ENCODE measurements around the gene NATD1. TPM values are rescaled to one million over a fixed set of nuclear protein-coding genes. Genes with fewer than 3 reads are reported as not detected.

Gene NATD1, protein sequence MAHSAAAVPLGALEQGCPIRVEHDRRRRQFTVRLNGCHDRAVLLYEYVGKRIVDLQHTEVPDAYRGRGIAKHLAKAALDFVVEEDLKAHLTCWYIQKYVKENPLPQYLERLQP
- 2.6 TPM in 2 replicates for total RNA-seq

DNA sequence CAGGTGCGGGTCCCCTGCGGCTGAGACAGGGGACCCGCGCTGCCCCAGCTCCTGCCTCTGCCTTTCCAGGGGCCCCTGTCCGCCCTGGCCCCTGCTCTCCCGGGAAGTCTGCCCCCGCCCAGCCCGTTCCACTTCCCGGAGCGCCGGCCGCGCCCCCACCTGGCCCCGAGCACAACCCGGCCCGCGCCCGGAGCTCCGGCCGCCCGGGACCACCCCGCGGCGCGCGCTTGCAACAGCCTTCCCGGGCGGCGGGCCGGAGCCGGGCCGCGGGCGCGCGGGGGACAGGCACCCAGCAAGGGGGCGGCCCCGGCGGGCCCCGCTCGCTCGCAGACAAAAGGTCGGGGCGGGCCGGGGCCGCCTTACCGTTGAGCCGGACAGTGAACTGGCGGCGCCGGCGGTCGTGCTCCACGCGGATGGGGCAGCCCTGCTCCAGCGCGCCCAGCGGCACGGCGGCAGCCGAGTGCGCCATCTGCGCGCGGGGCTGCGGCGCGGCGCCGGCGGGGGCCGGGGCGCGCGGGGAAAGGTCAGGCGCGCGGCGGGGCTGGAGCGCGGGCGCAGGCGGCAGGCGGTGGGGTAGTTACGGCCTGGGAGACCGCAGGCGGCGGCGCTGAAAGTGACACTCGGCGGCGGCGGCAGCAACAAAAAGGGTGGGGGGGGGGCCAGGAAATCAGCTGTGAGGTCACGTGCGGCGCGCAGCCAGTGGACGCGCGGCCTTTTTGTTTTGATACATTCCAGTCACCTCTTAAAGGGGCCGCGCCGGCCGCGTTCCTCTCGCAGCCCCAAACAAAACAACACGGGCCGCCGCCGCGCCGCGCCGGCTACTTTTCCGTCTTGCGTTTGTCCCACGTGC lies at the start of gene NATD1:
NATD1 (minus strand) TSS at position 615 of the 850 bp plus-strand sequence; CDS start at position 469, 146 bp downstream.

DNA sequence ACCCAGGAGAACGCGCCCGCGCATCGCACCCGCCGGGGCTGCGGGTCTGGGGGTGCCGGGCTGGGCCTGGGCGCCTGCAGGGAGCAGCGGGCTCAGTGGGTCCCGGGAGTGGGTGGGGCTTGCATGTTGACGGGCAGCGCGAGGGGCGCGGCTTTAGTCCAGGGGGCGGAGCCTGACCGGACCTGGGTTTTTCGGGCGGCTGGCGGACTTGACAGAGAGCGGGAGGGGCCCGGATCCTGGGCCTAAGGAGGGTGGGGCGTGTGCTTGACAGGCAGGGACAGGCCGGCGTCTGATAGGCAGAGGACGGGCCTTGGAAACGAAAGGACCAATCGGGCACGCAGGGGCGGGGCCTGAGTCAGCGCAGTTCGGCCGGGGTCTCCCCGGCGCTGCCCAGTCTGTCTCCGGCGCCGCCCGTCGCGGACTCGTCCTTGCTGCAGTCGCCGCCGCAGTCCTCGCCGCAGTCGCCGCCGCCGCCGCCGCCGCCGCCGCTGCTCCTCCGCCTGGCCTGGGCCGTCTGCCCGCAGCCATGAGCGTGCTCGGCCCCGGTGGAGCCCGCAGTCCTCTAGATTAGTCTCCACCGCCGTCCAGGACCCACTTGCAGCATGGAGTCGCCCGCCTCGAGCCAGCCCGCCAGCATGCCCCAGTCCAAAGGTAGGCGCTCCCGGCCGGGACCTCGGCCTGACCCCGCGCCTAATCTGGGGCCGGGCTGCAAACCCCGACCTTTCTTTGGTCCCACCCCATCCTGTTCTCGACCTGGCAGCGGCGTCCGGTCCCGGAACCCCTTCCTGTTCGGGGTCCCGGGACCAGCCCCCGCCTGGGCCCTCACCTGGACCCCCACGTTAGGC lies 31.3 kb upstream of the NATD1 start, which contains the start of gene MAP2K3:
MAP2K3 (plus strand) TSS at position 393 of the 845 bp plus-strand sequence; CDS start at position 603, 210 bp downstream.

DNA sequence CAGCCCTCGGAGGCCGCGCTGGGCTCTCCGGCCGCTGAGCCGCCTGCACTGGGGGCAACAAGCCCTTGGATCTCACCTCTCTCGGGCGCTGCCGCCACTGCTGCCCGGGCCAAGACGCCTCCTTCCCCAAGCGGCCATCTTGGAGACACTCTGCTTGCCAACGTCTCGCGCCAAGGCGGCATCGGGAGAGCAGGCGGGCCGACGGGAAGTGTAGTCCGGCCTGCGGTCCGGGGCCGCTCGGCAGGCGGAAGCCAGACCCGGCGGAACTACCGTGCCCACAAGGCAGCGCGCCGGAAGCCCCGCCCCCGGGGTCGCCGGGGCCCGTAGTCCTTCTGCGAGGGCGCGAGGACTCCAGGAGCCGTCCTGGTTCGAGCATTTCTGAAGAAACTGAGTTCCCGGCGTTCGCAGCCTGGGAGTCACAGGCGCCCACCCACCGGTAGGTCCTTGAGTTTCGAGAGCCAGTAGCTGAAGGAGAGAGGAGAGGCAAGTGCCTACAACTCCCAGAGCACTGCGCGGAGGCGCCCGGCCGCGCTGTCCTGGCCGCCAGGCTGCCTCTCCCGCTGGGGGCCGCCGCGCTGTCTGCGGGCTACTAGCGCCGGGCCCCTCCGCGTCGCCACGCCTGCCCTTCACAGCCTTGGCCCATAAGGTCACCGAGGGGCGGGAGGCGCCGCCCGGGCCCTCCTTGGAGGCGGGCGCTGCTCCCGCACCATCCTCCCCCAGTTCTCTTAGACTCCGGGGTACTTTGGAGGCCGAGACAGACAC lies 39.0 kb downstream of the NATD1 start, which contains the start of gene TMEM11:
TMEM11 (minus strand) TSS at position 147 of the 762 bp plus-strand sequence; CDS start at position 138, 9 bp downstream.

Other genes starting within 250 kb of the NATD1 start
- gene USP22, start 210.4 kb downstream of the NATD1 start, total RNA-seq: 216 and 263 TPM in 2 replicates
- gene DHRS7B, start 126.4 kb downstream of the NATD1 start, total RNA-seq: 13.4 and 18.7 TPM in 2 replicates
- gene TMEM11, start 39.2 kb downstream of the NATD1 start, total RNA-seq: 16.1 and 17.9 TPM in 2 replicates
- gene MAP2K3, start 31.3 kb upstream of the NATD1 start, total RNA-seq: 9.5 and 12.8 TPM in 2 replicates
- under 0.01 and 0.09 TPM in 2 replicates for gene KCNJ12, start 122.9 kb upstream of the NATD1 start, total RNA-seq

Data from dermis lymphatic vessel endothelial cell (primary cell).